Measurements from ENCODE around the gene ACTR1B. TPM values are rescaled to one million over a fixed set of nuclear protein-coding genes. Genes with fewer than 3 reads are reported as not detected.
"Not testable (repeated sequence)": the region's sequence is repeated elsewhere in the genome, so short reads cannot be mapped to it uniquely, and the experiment has no call there.

The ACTR1B gene
- total RNA-seq, 1 donor from 2014 or later: 28.9 TPM

- FAIRE-seq (no peak), DNase-seq (ENCODE audit: low spot score in 2 of 2) (no peak)
Observed at GRCh38 chr2:97660044-97660774, 3.6 kb downstream of the ACTR1B start.

- FAIRE-seq (no peak), DNase-seq (ENCODE audit: low spot score in 2 of 2) (no peak)
Observed at GRCh38 chr2:97659256-97660043, 4.4 kb downstream of the ACTR1B start.

DNA sequence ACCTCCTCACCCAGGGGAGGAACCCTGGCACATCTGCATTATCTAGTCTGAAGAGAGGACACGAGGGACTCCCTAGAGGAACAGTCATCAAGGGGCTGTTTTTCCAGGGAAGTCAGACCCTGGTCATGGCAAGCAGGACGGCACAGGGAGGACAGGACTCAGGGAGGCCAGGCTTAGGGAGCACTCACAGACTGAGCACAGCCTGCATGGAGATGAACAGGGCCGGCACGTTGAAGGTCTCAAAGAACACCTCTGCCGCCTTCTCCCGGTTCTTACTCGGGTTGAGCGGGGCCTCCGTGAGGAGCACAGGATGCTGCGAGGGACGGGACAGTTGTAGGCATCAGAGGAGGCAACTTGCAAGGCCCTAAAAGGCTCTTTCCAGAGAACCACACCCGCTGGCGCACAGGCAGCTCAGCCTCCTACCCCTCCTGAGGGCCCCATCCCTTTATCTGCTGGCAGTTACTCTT, 5.1 kb downstream of the ACTR1B start:
- no peak for DNase-seq (ENCODE audit: low spot score in 2 of 2)
- no peak for FAIRE-seq

DNA sequence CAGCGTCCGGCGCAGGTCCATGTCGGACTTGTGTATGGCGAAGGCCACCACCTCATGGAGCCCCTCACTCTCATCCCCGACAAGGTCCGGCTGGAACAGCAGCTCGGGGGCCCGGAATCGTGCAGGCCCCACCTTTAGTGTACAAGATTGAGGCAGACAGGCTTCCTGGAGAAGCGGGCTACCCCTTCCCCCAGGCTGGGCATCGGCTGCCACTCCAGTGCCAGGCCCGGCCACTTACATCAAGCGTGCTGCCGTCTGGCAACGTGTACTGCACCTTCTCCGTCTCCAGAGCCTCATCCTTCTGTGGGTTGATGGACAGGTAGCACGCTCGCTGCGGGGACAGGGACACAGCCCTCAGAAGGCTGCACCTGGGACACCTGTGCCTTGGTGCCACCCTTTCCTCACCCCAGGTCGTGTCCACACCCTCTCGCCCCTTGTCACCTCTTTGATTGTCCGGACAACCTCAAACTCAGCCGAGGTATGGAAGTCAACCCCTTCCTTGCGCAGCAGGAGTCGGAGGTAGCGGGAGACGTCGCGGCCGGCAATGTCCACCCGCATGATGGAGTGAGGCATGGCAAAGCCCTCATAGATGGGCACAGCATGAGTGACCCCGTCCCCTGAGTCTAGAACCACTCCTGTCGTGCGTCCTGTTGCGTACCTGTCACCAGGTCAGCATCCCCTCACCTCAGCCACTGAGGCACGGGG, 5.7 kb downstream of the ACTR1B start:
- no peak for DNase-seq (ENCODE audit: low spot score in 2 of 2)
- FAIRE-seq: no peak

GRCh38 chr2:97656905-97657587, 6.8 kb downstream of the ACTR1B start:
- FAIRE-seq: no peak

GRCh38 chr2:97656129-97656755, 7.6 kb downstream of the ACTR1B start:
- no peak for FAIRE-seq
- DNase-seq (ENCODE audit: low spot score in 2 of 2): no peak

More at GRCh38 chr2:97656905-97657587, 6.8 kb downstream of the ACTR1B start:
- no peak for DNase-seq (ENCODE audit: low spot score in 2 of 2)

DNA sequence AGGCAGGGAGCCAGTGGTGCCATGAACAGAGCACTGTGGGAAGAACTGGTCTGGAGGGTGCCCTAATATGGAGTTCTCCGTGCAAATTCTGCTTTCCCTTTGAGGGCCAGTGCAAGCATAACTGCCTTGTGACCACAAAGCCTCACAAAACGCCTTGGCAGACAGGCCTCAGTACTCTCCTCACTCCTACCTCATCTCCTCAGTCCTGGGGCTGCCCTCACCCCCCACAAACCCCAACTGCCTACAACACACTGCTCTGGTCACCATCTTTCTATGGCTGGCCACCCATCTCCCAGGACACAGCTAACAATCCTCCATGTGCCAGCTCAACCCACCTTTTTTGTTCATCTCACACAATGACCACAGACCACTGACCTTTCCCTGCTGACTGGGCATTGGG, 9.1 kb downstream of the ACTR1B start:
- no peak for FAIRE-seq
- no peak for DNase-seq (ENCODE audit: low spot score in 2 of 2)

DNA sequence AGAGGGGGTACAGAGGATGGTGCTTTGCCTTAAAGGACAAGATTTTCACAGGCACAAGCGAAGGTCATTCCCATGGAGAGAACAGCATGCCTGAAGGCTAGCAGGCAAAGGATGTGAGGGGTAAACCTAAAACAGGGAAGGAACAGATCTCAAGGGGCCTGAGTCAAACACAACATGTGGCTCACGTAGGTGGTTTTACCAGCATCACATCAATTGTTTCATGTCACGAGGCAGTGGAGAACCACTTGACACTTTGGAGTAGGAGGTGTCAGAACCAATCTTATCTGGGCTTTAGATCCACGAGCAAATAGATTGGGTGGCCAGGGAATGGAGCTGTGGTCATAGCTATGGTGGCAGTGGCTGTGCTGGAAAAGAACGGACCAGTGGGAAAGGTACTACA, 9.5 kb downstream of the ACTR1B start:
- no peak for DNase-seq (ENCODE audit: low spot score in 2 of 2)
- FAIRE-seq: no peak

- DNase-seq (ENCODE audit: low spot score in 2 of 2): no peak
- no peak for FAIRE-seq
Observed at GRCh38 chr2:97653874-97654273, 10.0 kb downstream of the ACTR1B start.

DNA sequence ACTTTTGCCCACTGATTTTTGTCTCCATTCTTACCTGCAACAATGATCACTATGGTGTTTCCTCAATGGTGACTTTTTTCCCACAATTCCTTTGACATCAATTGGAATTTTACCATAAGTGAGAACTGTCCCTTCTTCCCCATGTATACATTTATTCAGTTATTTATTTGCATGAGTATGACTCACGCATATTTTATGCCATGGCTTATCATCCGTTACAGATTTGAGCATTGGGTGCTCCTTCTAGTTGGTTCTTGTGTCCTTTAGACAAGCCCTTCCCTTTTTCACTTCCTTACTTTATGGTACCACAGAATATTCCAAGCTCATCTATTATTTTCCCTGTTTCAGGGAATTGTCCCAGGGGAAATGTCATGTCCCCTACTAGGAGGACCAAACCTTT, 10.4 kb downstream of the ACTR1B start:
- FAIRE-seq: no peak
- no peak for DNase-seq (ENCODE audit: low spot score in 2 of 2)

DNA sequence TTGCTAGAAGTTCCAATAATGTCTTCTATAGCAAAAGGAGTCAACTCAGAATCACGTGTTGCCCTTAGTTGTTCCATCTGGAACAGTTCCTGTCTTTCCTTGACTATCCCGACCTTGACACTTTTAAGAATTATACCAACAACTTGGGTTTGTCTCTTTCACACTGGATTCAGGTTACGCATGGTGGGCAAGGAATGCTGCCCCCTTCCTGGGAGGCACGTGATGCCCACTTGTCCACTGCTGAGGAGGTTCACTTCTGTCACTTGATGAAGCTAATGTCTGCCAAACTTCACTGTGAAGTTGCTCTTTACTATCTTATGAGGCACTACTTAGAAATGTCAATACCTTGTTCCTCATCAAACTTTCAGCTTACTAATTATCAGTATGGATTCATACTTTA, 12.7 kb downstream of the ACTR1B start:
- FAIRE-seq: no peak
- DNase-seq (ENCODE audit: low spot score in 2 of 2): peak in 1 of 2 donors; percentile 0

DNA sequence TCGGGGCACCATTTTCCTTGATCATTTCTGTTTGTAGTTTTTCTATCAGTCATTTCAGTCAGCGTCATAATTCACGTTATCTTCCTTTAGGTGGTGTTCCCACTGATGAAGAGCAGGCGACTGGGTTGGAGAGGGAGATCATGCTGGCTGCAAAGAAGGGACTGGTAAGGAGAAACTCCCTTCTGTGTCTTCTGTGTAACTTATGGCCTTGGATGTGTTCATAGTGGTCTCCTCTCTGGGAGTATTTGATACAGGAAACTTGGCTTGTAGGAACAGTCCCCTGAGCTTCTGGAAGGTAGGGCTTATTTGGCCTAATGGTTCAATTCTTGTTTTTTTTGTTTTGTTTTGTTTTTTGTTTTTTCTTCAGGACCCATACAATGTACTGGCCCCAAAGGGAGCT, 16.9 kb downstream of the ACTR1B start:
- FAIRE-seq (no peak), DNase-seq (ENCODE audit: low spot score in 2 of 2) (peak in 1 of 2 donors; percentile 6)

DNA sequence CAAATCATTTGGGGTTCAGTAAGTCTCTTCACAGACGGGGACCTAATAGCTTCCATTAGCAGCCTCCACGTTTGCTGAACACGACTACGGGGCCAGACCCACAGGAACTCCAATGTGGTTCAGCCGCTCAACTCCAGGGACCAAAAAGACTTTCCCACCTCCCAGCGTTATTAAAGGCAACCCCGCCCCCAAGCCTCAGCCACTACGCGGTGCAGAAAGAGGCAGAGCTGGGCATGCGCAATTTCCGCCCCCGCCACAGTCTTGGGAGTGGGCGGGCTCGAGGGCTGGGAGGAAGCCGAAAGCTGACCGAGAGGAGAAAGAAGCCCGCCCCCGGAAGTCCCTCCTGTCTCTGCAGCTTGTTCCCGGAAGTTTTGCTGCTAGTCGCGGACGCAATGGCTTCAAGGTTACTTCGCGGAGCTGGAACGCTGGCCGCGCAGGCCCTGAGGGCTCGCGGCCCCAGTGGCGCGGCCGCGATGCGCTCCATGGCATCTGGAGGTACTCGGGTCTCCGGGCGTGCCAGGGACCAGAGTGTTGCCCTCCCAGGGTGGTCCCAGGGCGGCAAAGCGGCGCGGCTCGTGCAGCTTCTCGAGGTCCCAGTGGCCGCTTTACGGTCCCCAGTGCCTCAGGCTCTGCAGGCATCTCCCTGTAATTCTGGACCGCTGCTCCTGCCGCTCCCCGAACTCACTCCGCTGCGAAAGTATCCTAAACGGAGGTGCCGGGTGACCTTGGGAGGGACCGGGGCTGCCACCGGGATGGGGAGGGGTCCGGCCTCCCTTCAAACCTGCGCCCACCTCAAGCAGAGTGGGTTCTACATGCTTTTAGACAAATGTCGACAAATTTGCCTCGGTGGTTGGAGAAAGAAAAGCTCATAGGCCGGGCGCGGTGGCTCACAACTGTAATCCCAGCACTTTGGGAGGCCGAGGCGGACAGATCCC, 17.9 kb downstream of the ACTR1B start, which contains the start of gene COX5B:
COX5B (plus strand) TSS at position 368 of the 935 bp plus-strand sequence; CDS start at position 393, 25 bp downstream.
- DNase-seq (ENCODE audit: low spot score in 2 of 2) (peak; percentile 96 to 99), FAIRE-seq (no peak)

DNA sequence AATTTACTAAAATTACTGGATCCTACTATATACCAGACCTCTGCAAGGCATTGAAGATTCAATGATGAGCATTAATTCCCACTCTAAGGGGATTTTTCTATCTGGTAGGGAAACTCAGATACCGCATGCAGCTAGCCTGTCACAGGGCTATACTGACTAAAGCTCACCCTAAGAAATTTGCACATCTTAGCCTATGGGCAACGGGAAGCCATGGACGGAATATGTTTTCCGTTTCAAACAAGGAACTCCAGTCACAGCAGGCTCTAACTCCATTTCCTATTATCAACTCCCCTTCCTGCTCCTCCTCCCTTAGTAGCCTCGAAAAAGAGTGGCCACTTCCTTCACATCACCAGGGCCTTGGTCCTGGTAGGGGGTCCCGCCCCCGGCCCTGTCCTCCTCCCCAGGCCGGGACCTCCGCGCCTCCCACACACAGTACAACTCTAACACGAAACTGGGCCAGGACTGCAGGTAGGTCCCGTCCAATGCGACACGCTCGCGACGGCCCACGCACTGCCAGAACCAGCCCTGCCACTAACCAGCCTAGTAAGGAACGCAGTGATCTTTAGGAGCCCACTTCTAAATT, 18.6 kb downstream of the ACTR1B start:
- no peak for DNase-seq (ENCODE audit: low spot score in 2 of 2)

DNA sequence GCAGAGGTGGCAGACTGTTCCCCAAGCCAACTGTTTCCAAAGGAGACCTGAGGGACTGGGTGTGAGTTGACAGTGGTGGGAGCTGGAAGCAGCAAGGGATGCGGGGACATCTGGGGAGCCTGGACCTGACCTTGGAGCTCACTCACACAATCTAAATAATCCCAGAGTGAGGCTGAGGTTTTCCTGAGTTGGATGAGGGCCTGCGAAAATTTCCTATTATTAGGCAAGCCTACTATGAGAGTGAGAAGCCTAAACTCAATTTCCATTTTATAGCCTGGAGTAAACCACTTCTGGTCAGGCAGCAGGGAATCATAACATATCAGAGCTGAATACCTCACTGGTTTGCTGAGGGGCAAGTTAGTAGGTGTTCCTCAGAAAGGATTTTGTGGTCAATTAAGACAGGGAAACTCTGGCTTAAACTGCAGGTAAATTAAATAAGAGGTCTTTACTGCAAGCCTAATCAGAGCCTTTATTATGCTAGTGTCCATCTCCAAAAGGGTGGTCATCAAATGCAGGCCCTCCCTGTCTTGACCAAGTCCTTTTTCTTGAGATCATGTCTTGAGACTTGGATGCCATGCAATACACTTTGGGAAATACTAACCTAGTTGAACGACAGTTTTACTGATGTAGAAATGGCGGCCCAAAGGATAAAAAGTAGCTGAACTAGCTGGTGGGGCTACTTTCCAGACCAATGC, 19.7 kb downstream of the ACTR1B start:
- FAIRE-seq (no peak), DNase-seq (ENCODE audit: low spot score in 2 of 2) (no peak)

More for the DNA sequence above, 18.6 kb downstream of the ACTR1B start:
- FAIRE-seq: no peak

DNA sequence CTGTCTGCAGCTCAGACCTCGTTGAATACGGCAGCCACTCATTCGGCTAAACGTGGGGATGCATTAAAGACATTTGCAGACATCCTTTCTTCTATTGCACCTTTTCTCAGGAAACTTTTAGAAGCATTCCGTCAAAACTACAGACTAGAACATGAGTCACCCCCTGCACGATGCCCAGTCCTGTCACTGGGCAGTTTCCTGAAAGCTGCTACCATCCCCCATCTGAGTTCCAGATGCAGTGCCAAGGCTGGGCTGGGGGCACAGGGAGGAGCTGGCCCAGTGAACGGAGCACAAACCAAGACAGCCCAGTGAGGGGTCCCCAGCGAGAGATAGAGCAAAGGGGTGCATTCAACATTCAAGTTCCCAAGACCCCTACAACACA, 37.8 kb downstream of the ACTR1B start:
- DNase-seq (ENCODE audit: low spot score in 2 of 2); FAIRE-seq: not testable (repeated sequence)

- not testable (repeated sequence) for FAIRE-seq
Observed at GRCh38 chr2:97625354-97626048, 38.3 kb downstream of the ACTR1B start.

More at GRCh38 chr2:97625354-97626048, 38.3 kb downstream of the ACTR1B start:
- DNase-seq (ENCODE audit: low spot score in 2 of 2): not testable (repeated sequence)

Data from frontal cortex (tissue), 4 donors.